HG02938 (cell line): ENCODE data around the gene SLC9A9.

Experiments
- ATAC-seq: cut with Tn5 transposase; IDR thresholded peaks from one replicate; pipeline ENCODE4 v1.9.1; 2021; ENCODE audit warnings: mild to moderate bottlenecking, moderate library complexity; ENCODE audit not compliant: unreplicated experiment

Gene SLC9A9

GRCh38 chr3:143344516-143345165 is 503.6 kb downstream of the SLC9A9 start:
- ATAC-seq: no peak

GRCh38 chr3:143343944-143344343 is 504.3 kb downstream of the SLC9A9 start:
- no peak for ATAC-seq

GRCh38 chr3:143343031-143343430 is 505.2 kb downstream of the SLC9A9 start:
- no peak for ATAC-seq

- no peak for ATAC-seq
Observed at GRCh38 chr3:143339451-143339850, 508.8 kb downstream of the SLC9A9 start.

GRCh38 chr3:143337387-143337786 is 510.9 kb downstream of the SLC9A9 start:
- no peak for ATAC-seq

- ATAC-seq: no peak
Observed at GRCh38 chr3:143334231-143334630, 514.0 kb downstream of the SLC9A9 start.

GRCh38 chr3:143333367-143333766 is 514.9 kb downstream of the SLC9A9 start:
- ATAC-seq: no peak

GRCh38 chr3:143332026-143332425 is 516.2 kb downstream of the SLC9A9 start:
- no peak for ATAC-seq

GRCh38 chr3:143331350-143331749 is 516.9 kb downstream of the SLC9A9 start:
- no peak for ATAC-seq

GRCh38 chr3:143330296-143330868 is 517.9 kb downstream of the SLC9A9 start:
- no peak for ATAC-seq

- ATAC-seq: no peak
Observed at GRCh38 chr3:143329567-143330211, 518.6 kb downstream of the SLC9A9 start.

- ATAC-seq: no peak
Observed at GRCh38 chr3:143328451-143328850, 519.8 kb downstream of the SLC9A9 start.

- no peak for ATAC-seq
Observed at GRCh38 chr3:143326983-143327778, 521.1 kb downstream of the SLC9A9 start.

GRCh38 chr3:143321058-143321769 is 527.1 kb downstream of the SLC9A9 start:
- no peak for ATAC-seq

GRCh38 chr3:143315766-143316165 is 532.5 kb downstream of the SLC9A9 start:
- ATAC-seq: no peak

- no peak for ATAC-seq
Observed at GRCh38 chr3:143314251-143315093, 533.8 kb downstream of the SLC9A9 start.

GRCh38 chr3:143313893-143314188 is 534.4 kb downstream of the SLC9A9 start:
- no peak for ATAC-seq

GRCh38 chr3:143313025-143313892 is 535.0 kb downstream of the SLC9A9 start:
- ATAC-seq: no peak

- ATAC-seq: no peak
Observed at GRCh38 chr3:143311096-143311495, 537.2 kb downstream of the SLC9A9 start.
